H9 (cell line): ENCODE measurements around the gene PCNX2. TPM values are rescaled to one million over a fixed set of nuclear protein-coding genes. Genes with fewer than 3 reads are reported as not detected.

Experiments used
- DNase-seq: peaks from one replicate; pipeline ENCODE4 v3.0.0-alpha.2; 2017
- H2AFZ ChIP-seq: one replicate; pipeline ENCODE4 v1.6.1; 2013; ENCODE audit warnings: mild to moderate bottlenecking, low read length, control low read depth, moderate library complexity
- H2AK5ac ChIP-seq: 2 replicates; pipeline ENCODE4 v1.6.1; 2013; ENCODE audit warnings: low read length, control low read depth, mixed read lengths; ENCODE audit not compliant: insufficient read length
- H2BK120ac ChIP-seq: one replicate; pipeline ENCODE4 v1.6.1; 2013; ENCODE audit warnings: low read depth, mild to moderate bottlenecking, low read length, control low read depth, inconsistent platforms; ENCODE audit not compliant: poor library complexity, severe bottlenecking
- H2BK12ac ChIP-seq: 2 replicates; pipeline ENCODE4 v1.6.1; 2013; ENCODE audit warnings: low read length, control low read depth, mixed read lengths, low read depth; ENCODE audit not compliant: insufficient read length
- H2BK15ac ChIP-seq: 2 replicates; pipeline ENCODE4 v1.6.1; 2013; ENCODE audit warnings: low read depth, low read length, control low read depth
- H2BK20ac ChIP-seq: one replicate; pipeline ENCODE4 v1.6.1; 2013; ENCODE audit warnings: low read depth, mild to moderate bottlenecking, low read length, control low read depth, inconsistent platforms; ENCODE audit not compliant: poor library complexity, severe bottlenecking
- H2BK5ac ChIP-seq: 2 replicates; pipeline ENCODE4 v1.6.1; 2013; ENCODE audit warnings: low read length, control low read depth, mixed read lengths; ENCODE audit not compliant: insufficient read length
- H3K14ac ChIP-seq: 2 replicates; pipeline ENCODE4 v1.6.1; 2013; ENCODE audit warnings: low read length, control low read depth; ENCODE audit not compliant: insufficient read depth
- H3K18ac ChIP-seq: 2 replicates; pipeline ENCODE4 v1.6.1; 2013; ENCODE audit warnings: low read depth, mild to moderate bottlenecking, mixed read lengths, low read length, control low read depth; ENCODE audit not compliant: insufficient read length
- H3K23ac ChIP-seq: 2 replicates; pipeline ENCODE4 v1.6.1; 2013; ENCODE audit warnings: low read length, control low read depth, mixed read lengths, low read depth; ENCODE audit not compliant: insufficient read length
- H3K23me2 ChIP-seq: 2 replicates; pipeline ENCODE4 v1.6.1; 2013; ENCODE audit warnings: low read depth, mild to moderate bottlenecking, mixed read lengths, low read length, control low read depth; ENCODE audit not compliant: insufficient read length, poor library complexity, severe bottlenecking
- H3K27ac ChIP-seq: 2 replicates; pipeline ENCODE4 v1.5.1; 2013; ENCODE audit warnings: low read length, control low read depth, mixed read lengths, low read depth; ENCODE audit not compliant: insufficient read length
- H3K27me3 ChIP-seq: 2 replicates; pipeline ENCODE4 v1.6.1; 2013; ENCODE audit warnings: low read length, control low read depth, inconsistent platforms; ENCODE audit not compliant: insufficient read depth
- H3K4ac ChIP-seq: 2 replicates; pipeline ENCODE4 v1.6.1; 2013; ENCODE audit warnings: low read depth, mild to moderate bottlenecking, control low read depth, inconsistent platforms, low read length, moderate library complexity
- H3K4me1 ChIP-seq: 2 replicates; pipeline ENCODE4 v1.6.1; 2013; ENCODE audit warnings: low read length, control low read depth, inconsistent platforms; ENCODE audit not compliant: insufficient read depth
- H3K4me2 ChIP-seq: 2 replicates; pipeline ENCODE4 v1.6.1; 2013; ENCODE audit warnings: low read length, control low read depth, mixed read lengths; ENCODE audit not compliant: insufficient read length, insufficient read depth
- H3K56ac ChIP-seq: 2 replicates; pipeline ENCODE4 v1.6.1; 2013; ENCODE audit warnings: low read depth, mild to moderate bottlenecking, mixed read lengths, low read length, control low read depth; ENCODE audit not compliant: insufficient read length
- H3K79me1 ChIP-seq: 2 replicates; pipeline ENCODE4 v1.6.1; 2013; ENCODE audit warnings: low read depth, mild to moderate bottlenecking, moderate library complexity, low read length, control low read depth, inconsistent platforms; ENCODE audit not compliant: insufficient read depth, poor library complexity, severe bottlenecking
- H3K79me2 ChIP-seq: 2 replicates; pipeline ENCODE4 v1.6.1; 2013; ENCODE audit warnings: low read length, control low read depth, inconsistent platforms; ENCODE audit not compliant: insufficient read depth
- H3K9ac ChIP-seq: 2 replicates; pipeline ENCODE4 v1.6.1; 2013; ENCODE audit warnings: low read length, control low read depth, mixed read lengths; ENCODE audit not compliant: insufficient read length; ENCODE audit errors: extremely low read depth
- H3K9me3 ChIP-seq: one replicate; pipeline ENCODE4 v1.6.1; 2013; ENCODE audit warnings: low read depth, low read length, inconsistent platforms; ENCODE audit not compliant: control insufficient read depth
- H3T11ph ChIP-seq: one replicate; pipeline ENCODE4 v1.6.1; 2013; ENCODE audit warnings: mild to moderate bottlenecking, low read length, control low read depth, inconsistent platforms
- H4K20me1 ChIP-seq: one replicate; pipeline ENCODE4 v1.6.1; 2013; ENCODE audit not compliant: control insufficient read depth, insufficient read length, insufficient read depth
- H4K5ac ChIP-seq: 2 replicates; pipeline ENCODE4 v1.6.1; 2013; ENCODE audit warnings: low read depth, mild to moderate bottlenecking, mixed read lengths, low read length, control low read depth; ENCODE audit not compliant: insufficient read length
- H4K8ac ChIP-seq: replicated peaks from 2 replicates; pipeline ENCODE4 v1.6.1; 2013; ENCODE audit warnings: low read length, control low read depth, mixed read lengths, low read depth; ENCODE audit not compliant: insufficient read length
- H4K91ac ChIP-seq: 2 replicates; pipeline ENCODE4 v1.6.1; 2013; ENCODE audit warnings: low read depth, mild to moderate bottlenecking, moderate library complexity, mixed read lengths, low read length, control low read depth; ENCODE audit not compliant: insufficient read length
- H3K27ac Mint-ChIP-seq, 3 experiments: 2 replicates in 2 of 3; 3 replicates in 1 of 3; pipeline ENCODE4 v1.8.0; 2020 to 2021; ENCODE audit warnings: mixed read lengths in 3 of 3, mild to moderate bottlenecking in 1 of 3, moderate library complexity in 1 of 3
- H3K27me3 Mint-ChIP-seq: 2 replicates; pipeline ENCODE4 v1.8.0; 2021; ENCODE audit warnings: low read depth, mild to moderate bottlenecking, moderate library complexity, mixed read lengths
- H3K36me3 Mint-ChIP-seq, 3 experiments: 2 replicates in 2 of 3; 3 replicates in 1 of 3; pipeline ENCODE4 v1.8.0; 2020 to 2021; ENCODE audit warnings: low read depth in 3 of 3, mixed read lengths in 3 of 3; ENCODE audit not compliant: insufficient read depth in 1 of 3
- H3K4me1 Mint-ChIP-seq, 2 experiments: 2 replicates each; pipeline ENCODE4 v1.8.0; 2020; ENCODE audit warnings: mixed read lengths in 2 of 2
- H3K4me3 Mint-ChIP-seq, 2 experiments: 2 replicates in 1 of 2; 3 replicates in 1 of 2; pipeline ENCODE4 v1.8.0; 2020 to 2021; ENCODE audit warnings: mild to moderate bottlenecking in 2 of 2, mixed read lengths in 2 of 2, moderate library complexity in 1 of 2
- H3K9me3 Mint-ChIP-seq, 2 experiments: 2 replicates in 1 of 2; 3 replicates in 1 of 2; pipeline ENCODE4 v1.8.0; 2020; ENCODE audit warnings: mild to moderate bottlenecking in 2 of 2, mixed read lengths in 2 of 2, moderate library complexity in 1 of 2
- CTCF ChIP-seq: fragments of 200-600 bp; sonication (generic); conservative IDR thresholded peaks from 3 replicates; pipeline ENCODE4 v1.8.0; 2021; ENCODE audit warnings: antibody characterized with exemption, mild to moderate bottlenecking
- WGBS: extraction: QIAGEN DNeasy Blood & Tissue Kit; methylation state at CpG from one replicate; pipeline ENCODE4 v1.1.7; 2013; ENCODE audit warnings: missing lambda C conversion rate, low lambda C conversion rate, mixed read lengths; ENCODE audit not compliant: insufficient read length; ENCODE audit errors: extremely low coverage; 5-methylcytosine and 5-hydroxymethylcytosine counted together
- total RNA-seq: library from RNA; stranded (reverse); gene quantifications from 2 replicates; pipeline ENCODE4 v1.2.1, GENCODE V29; 2021

PCNX2 gene
- total RNA-seq, 1 experiment from 2014 or later, result 45.1 TPM

- no peak overlapping the region for H3K4me3 Mint-ChIP-seq
Measured at GRCh38 chr1:232978091-232978634, 317.4 kb downstream of the PCNX2 start.

More at GRCh38 chr1:232978091-232978634, 317.4 kb downstream of the PCNX2 start:
- H2BK15ac ChIP-seq, result no peak overlapping the region
- no peak overlapping the region for H2BK12ac ChIP-seq
- no peak overlapping the region for H2AK5ac ChIP-seq
- no peak overlapping the region for H2AFZ ChIP-seq
- no peak overlapping the region for H4K5ac ChIP-seq
- DNase-seq, result no peak
- no peak overlapping the region for H2BK120ac ChIP-seq
- no peak for TF ChIP-seq CTCF
- H4K8ac ChIP-seq, result no peak overlapping the region
- H3K4me2 ChIP-seq, result no peak overlapping the region
- no CpG with 5 or more reads among the region's 8 CpGs for WGBS
- H2BK5ac ChIP-seq, result no peak overlapping the region
- no peaks in the 10 kb centered on the region for H3K9me3 ChIP-seq
- no peaks in the 10 kb centered on the region for H3K79me2 ChIP-seq
- no peak overlapping the region for H3K27ac ChIP-seq
- Mint-ChIP-seq H3K36me3 (peaks cover 23 to 50% (median 50%) of the 10 kb centered on the region in 3 experiments), H3K27me3 (peaks cover 2% of the 10 kb centered on the region; the same call in 1 of the 2 replicates), H3K27ac (peak overlapping the region in 1 of 3 experiments; percentile 63; a peak in 1 of 7 replicates), H3K4me1 (peaks cover 8 to 10% of the 10 kb centered on the region in 2 experiments), H3K9me3 (peaks cover 3 to 7% of the 10 kb centered on the region in 2 experiments; a peak in 3 of 5 replicates)
- H3T11ph ChIP-seq, result no peak overlapping the region
- no peak overlapping the region for H3K18ac ChIP-seq
- no peak overlapping the region for H4K91ac ChIP-seq
- H4K20me1 ChIP-seq, result no peaks in the 10 kb centered on the region
- no peak overlapping the region for H3K9ac ChIP-seq
- H3K23me2 ChIP-seq, result no peaks in the 10 kb centered on the region
- H3K23ac ChIP-seq, result no peak overlapping the region
- H3K4me1 ChIP-seq, result no peaks in the 10 kb centered on the region
- H3K27me3 ChIP-seq, result no peaks in the 10 kb centered on the region
- H3K14ac ChIP-seq, result no peak overlapping the region
- H3K4ac ChIP-seq, result no peak overlapping the region
- H3K79me1 ChIP-seq, result no peaks in the 10 kb centered on the region
- no peak overlapping the region for H2BK20ac ChIP-seq
- no peak overlapping the region for H3K56ac ChIP-seq
